ENCODE results near the gene PLOD2.

PLOD2 gene

GRCh38 chr3:146033950-146034349 lies 127.0 kb downstream of the PLOD2 start:
- no peak for DNase-seq

GRCh38 chr3:146026547-146026946 lies 134.4 kb downstream of the PLOD2 start:
- DNase-seq: no peak

GRCh38 chr3:146024260-146024659 lies 136.7 kb downstream of the PLOD2 start:
- no peak for DNase-seq

- DNase-seq: no peak
Measured at GRCh38 chr3:146020969-146021368, 140.0 kb downstream of the PLOD2 start.

- no peak for DNase-seq
Measured at GRCh38 chr3:146019508-146019907, 141.5 kb downstream of the PLOD2 start.
